HepG2 (cell line): ENCODE results near the gene ZFAND3. TPM values are rescaled to one million over a fixed set of nuclear protein-coding genes. Genes with fewer than 3 reads are reported as not detected.

Experiments used
- ATAC-seq: fragments of 200-7000 bp; cut with Tn5 transposase; 3 replicates; pipeline ENCODE4 v1.9.1; 2020; ENCODE audit warnings: mild to moderate bottlenecking, moderate library complexity
- BruUV-seq: library from RNA; stranded (reverse); fragments of 400-500 nt; replicated peaks from 2 replicates; lab custom pipeline; 2021; lab: Mats Ljungman, UMichigan
- CTCF ChIA-PET: fragments of 300-600 bp; formaldehyde crosslinking; extraction: SDS; loops from one replicate; lab custom pipeline; 2021; ENCODE audit warnings: low total read pairs, inconsistent platforms, low intra/inter-chr PET ratio; lab: Yijun Ruan, JAX
- POLR2A ChIA-PET: fragments of 350-600 bp; sonication (Branson Sonifier 250); formaldehyde crosslinking; loops from one replicate; lab custom pipeline; 2020; ENCODE audit warnings: antibody characterized with exemption, inconsistent platforms; lab: Yijun Ruan, JAX
- DNase-seq: peaks from one replicate; pipeline ENCODE4 v3.0.0-alpha.2; 2015; ENCODE audit warnings: low spot score
- FAIRE-seq: peaks from 3 replicates; lab custom pipeline; 2011; peaks lifted over from hg19 to GRCh38; lab: Jason Lieb, UNC
- H2AFZ ChIP-seq: one replicate; pipeline ENCODE4 v1.6.1; 2011; ENCODE audit warnings: low read length, inconsistent platforms
- H3K27ac ChIP-seq: fragments of 300-600 bp; 3 replicates; pipeline ENCODE4 v1.8.0; 2011; ENCODE audit warnings: mixed run types, mild to moderate bottlenecking, mixed read lengths, low read length, inconsistent platforms; ENCODE audit not compliant: insufficient read depth; ENCODE audit errors: extremely low read length
- H3K27me3 ChIP-seq, 2 experiments: fragments of 200-600 bp in 1 of 2; 2 replicates in 1 of 2; 3 replicates in 1 of 2; pipeline versions ENCODE4 v1.6.0 to v1.8.0; 2011; ENCODE audit warnings: low read length in 2 of 2, mild to moderate bottlenecking in 2 of 2, moderate library complexity in 2 of 2, inconsistent platforms in 1 of 2; ENCODE audit not compliant: insufficient read depth in 2 of 2, control insufficient read depth in 1 of 2
- H3K36me3 ChIP-seq, 2 experiments: fragments of 200-600 bp in 1 of 2; replicated peaks in 1 of 2; 2 replicates in 1 of 2; 3 replicates in 1 of 2; pipeline versions ENCODE4 v1.5.1 to v1.8.0; 2011; ENCODE audit warnings: low read length in 2 of 2, inconsistent platforms in 1 of 2; ENCODE audit not compliant: insufficient read depth in 2 of 2, control insufficient read depth in 1 of 2
- H3K4me1 ChIP-seq: 2 replicates; pipeline ENCODE4 v1.5.1; 2012; ENCODE audit warnings: low read length, inconsistent platforms; ENCODE audit not compliant: insufficient read depth
- H3K4me2 ChIP-seq: 2 replicates; pipeline ENCODE4 v1.6.0; 2011; ENCODE audit warnings: low read depth, low read length, inconsistent platforms
- H3K4me3 ChIP-seq, 3 experiments: fragments of 200-600 bp in 1 of 3; sonication (generic), shearing (Covaris generic) in 1 of 3; replicated peaks in 1 of 3; 2 replicates each; pipeline ENCODE4 v1.5.1; 2011 to 2016; ENCODE audit warnings: low read length in 3 of 3, inconsistent platforms in 2 of 3, low read depth in 2 of 3, mild to moderate bottlenecking in 2 of 3, control low read depth in 1 of 3, mixed read lengths in 1 of 3; ENCODE audit not compliant: insufficient read depth in 1 of 3
- H3K79me2 ChIP-seq: one replicate; pipeline ENCODE4 v1.6.1; 2011; ENCODE audit warnings: low read length, inconsistent platforms; ENCODE audit not compliant: insufficient read depth
- H3K9ac ChIP-seq: 2 replicates; pipeline ENCODE4 v1.6.0; 2011; ENCODE audit warnings: mild to moderate bottlenecking, low read depth, low read length, inconsistent platforms; ENCODE audit not compliant: insufficient read depth
- H3K9me3 ChIP-seq: 2 replicates; pipeline ENCODE4 v1.5.1; 2012; ENCODE audit warnings: mild to moderate bottlenecking, low read length
- H4K20me1 ChIP-seq: 2 replicates; pipeline ENCODE4 v1.6.0; 2011; ENCODE audit warnings: inconsistent platforms, mild to moderate bottlenecking, low read length, moderate library complexity; ENCODE audit not compliant: insufficient read depth
- AHR ChIP-seq: IDR thresholded peaks from 2 replicates; pipeline ENCODE4 v1.6.1; 2018; ENCODE audit warnings: missing genetic modification reagents, missing compliant biosample characterization
- CENPT ChIP-seq: sonication (generic); formaldehyde crosslinking; IDR thresholded peaks from 2 replicates; pipeline ENCODE4 v1.8.0; 2022; ENCODE audit warnings: low read depth, mild to moderate bottlenecking, moderate library complexity, missing genetic modification reagents
- EP300 ChIP-seq, 3 experiments: sonication (generic) in 1 of 3; formaldehyde crosslinking in 1 of 3; IDR thresholded peaks; 2 replicates each; pipeline versions ENCODE4 v1.5.1 to v1.6.1; 2011 to 2020; ENCODE audit warnings: low read depth in 2 of 3, low read length in 2 of 3, borderline replicate concordance in 1 of 3, improper control_type of control experiment in 1 of 3, mild to moderate bottlenecking in 1 of 3, missing genetic modification reagents in 1 of 3, moderate library complexity in 1 of 3
- GLI4 ChIP-seq: sonication (generic); formaldehyde crosslinking; IDR thresholded peaks from 2 replicates; pipeline ENCODE4 v1.5.1; 2020; ENCODE audit warnings: missing genetic modification reagents, mild to moderate bottlenecking, moderate library complexity, borderline replicate concordance
- HNRNPUL1 ChIP-seq: fragments of 200-400 bp; formaldehyde crosslinking; IDR thresholded peaks from 2 replicates; pipeline ENCODE4 v1.6.1; 2017; ENCODE audit warnings: low read depth, mild to moderate bottlenecking, low read length, moderate library complexity
- MEIS1 ChIP-seq: sonication (generic); formaldehyde crosslinking; IDR thresholded peaks from 2 replicates; pipeline ENCODE4 v1.9.0; 2021; ENCODE audit warnings: mild to moderate bottlenecking, missing genetic modification reagents, moderate library complexity, borderline replicate concordance
- ZMYM4 ChIP-seq: sonication (generic); formaldehyde crosslinking; IDR thresholded peaks from 2 replicates; pipeline ENCODE4 v1.8.1; 2023; ENCODE audit warnings: mild to moderate bottlenecking, missing genetic modification reagents
- ZNF460 ChIP-seq: sonication (generic); formaldehyde crosslinking; IDR thresholded peaks from 2 replicates; pipeline ENCODE4 v1.5.1; 2020; ENCODE audit warnings: missing genetic modification reagents, mild to moderate bottlenecking, borderline replicate concordance
- ZNF629 ChIP-seq: sonication (generic); formaldehyde crosslinking; conservative IDR thresholded peaks from 2 replicates; pipeline ENCODE4 v1.5.0; 2020; ENCODE audit warnings: missing genetic modification reagents
- ZNF660 ChIP-seq: sonication (generic); formaldehyde crosslinking; IDR thresholded peaks from 2 replicates; pipeline ENCODE4 v1.5.1; 2020; ENCODE audit warnings: mild to moderate bottlenecking, low read depth, missing genetic modification reagents, borderline replicate concordance
- ZNF674 ChIP-seq: sonication (generic); formaldehyde crosslinking; IDR thresholded peaks from 2 replicates; pipeline ENCODE4 v1.5.0; 2020; ENCODE audit warnings: low read depth, mild to moderate bottlenecking, missing genetic modification reagents
- WGBS: methylation state at CpG from one replicate; pipeline ENCODE4 v1.1.6; 2017; ENCODE audit warnings: low lambda C conversion rate; 5-methylcytosine and 5-hydroxymethylcytosine counted together
- in situ Hi-C: cut with HindIII; loops from 2 replicates; pipeline ENCODE4 v1.10.0; 2017; ENCODE audit warnings: low pct_unique_long_range_greater_than_20kb; ENCODE audit not compliant: extremely low pct_ligation_motif_present
- intact Hi-C: fragments of 100-400 bp; cut with micrococcal nuclease; formaldehyde crosslinking; loops from one replicate; pipeline ENCODE4 v1.10.0; 2022; ENCODE audit not compliant: unreplicated experiment
- polyA plus RNA-seq, 8 experiments: library from polyadenylated mRNA; depleted of rRNA in 3 of 8; stranded (reverse) in 7 of 8; unstranded in 1 of 8; fragments of >200 nt; fragmentation: Illumina TruSeq in 4 of 8; extraction: Trizol in 4 of 8; gene quantifications; 2 replicates each; pipeline versions ENCODE4 v1.2.1 to v1.2.3, GENCODE V29; 2011 to 2016; ENCODE audit warnings: low read depth in 4 of 8, missing spikeins in 1 of 8, mixed read lengths in 1 of 8; ENCODE audit not compliant: insufficient read depth in 1 of 8
- total RNA-seq, 5 experiments: library from RNA; depleted of rRNA; stranded (reverse); fragments of >200 nt; fragmentation: Illumina TruSeq; extraction: Trizol; gene quantifications; 2 replicates each; pipeline ENCODE4 v1.2.3, GENCODE V29; 2016; ENCODE audit warnings: low read depth in 1 of 5
- TF ChIP-seq, protein P1 (sequence below): sonication (generic); formaldehyde crosslinking; IDR thresholded peaks from 2 replicates; pipeline ENCODE4 v1.8.1; 2023; ENCODE audit warnings: mild to moderate bottlenecking, missing genetic modification reagents, borderline replicate concordance
- TF ChIP-seq, protein P2 (sequence below): sonication (generic); formaldehyde crosslinking; IDR thresholded peaks from 2 replicates; pipeline ENCODE4 v1.8.0; 2022; ENCODE audit warnings: missing genetic modification reagents, mild to moderate bottlenecking, inconsistent platforms, borderline replicate concordance

Gene ZFAND3
- total and polyA plus RNA-seq, 2 of the 13 experiments (the other 11 are each of a cell fraction or from before 2014, with no cell fraction given): 16.4 to 17.1 TPM

DNA sequence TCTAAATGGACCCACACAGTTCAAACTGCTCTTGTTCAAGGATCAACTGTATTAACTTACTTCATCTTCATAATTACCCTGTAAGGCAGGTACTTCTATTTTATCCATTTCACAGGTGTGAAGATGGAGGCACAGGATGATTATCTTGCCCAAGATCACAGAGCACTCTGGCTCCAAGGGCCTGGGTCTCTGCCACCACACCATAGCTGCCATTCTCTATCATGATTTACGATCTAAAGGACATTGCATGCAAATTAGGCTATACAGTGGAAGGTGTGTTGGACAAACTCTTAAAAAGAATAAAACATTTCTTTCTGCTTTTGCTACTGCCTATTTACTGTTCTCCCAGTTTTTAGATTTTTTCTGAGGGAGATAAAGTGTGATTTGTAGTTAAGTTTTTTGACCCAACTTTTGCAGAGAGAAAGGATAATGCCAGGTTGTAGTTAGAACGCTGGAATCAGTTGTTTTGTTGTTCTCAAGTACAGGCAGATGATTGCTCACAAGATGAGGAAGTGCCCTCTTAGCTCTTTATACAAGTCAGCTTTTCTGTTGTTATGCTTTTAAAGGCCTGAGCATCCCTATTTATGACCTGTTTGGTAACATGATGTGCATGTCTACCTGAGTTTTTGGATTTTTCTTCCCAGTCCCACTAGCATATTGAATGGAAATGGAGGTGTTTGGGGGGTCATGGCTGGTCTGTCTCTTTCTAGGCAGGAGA is 247.9 kb downstream of the ZFAND3 start:
- intact Hi-C loops: no loop called here
- ATAC-seq: no peak
- Histone ChIP-seq H3K79me2 (no peaks in the 10 kb centered on the region), H3K36me3 (peaks cover 6 to 23% of the 10 kb centered on the region in 2 experiments), H3K4me3 (no peak overlapping the region), H3K27ac (no peak overlapping the region), H4K20me1 (no peaks in the 10 kb centered on the region), H3K9ac (no peak overlapping the region), H3K4me2 (no peak overlapping the region), H3K4me1 (peaks cover 12% of the 10 kb centered on the region), H3K27me3 (no peaks in the 10 kb centered on the region), H2AFZ (no peak overlapping the region), H3K9me3 (no peaks in the 10 kb centered on the region)
- 95% methylated on average over 2 of the region's 2 CpGs for WGBS
- CTCF ChIA-PET: no interaction called here
- peak; percentile 39; the same call in 1 of the 2 replicates for TF ChIP-seq ZNF629 (CRISPR knock-in tag)
- no peak for TF ChIP-seq ZNF460 (CRISPR knock-in tag)
- no peak for TF ChIP-seq ZNF674 (CRISPR knock-in tag)
- no peak for FAIRE-seq
- BruUV-seq: no TSS peak
- in situ Hi-C loops: no loop called here
- POLR2A ChIA-PET: no interaction called here
- no peak for DNase-seq

DNA sequence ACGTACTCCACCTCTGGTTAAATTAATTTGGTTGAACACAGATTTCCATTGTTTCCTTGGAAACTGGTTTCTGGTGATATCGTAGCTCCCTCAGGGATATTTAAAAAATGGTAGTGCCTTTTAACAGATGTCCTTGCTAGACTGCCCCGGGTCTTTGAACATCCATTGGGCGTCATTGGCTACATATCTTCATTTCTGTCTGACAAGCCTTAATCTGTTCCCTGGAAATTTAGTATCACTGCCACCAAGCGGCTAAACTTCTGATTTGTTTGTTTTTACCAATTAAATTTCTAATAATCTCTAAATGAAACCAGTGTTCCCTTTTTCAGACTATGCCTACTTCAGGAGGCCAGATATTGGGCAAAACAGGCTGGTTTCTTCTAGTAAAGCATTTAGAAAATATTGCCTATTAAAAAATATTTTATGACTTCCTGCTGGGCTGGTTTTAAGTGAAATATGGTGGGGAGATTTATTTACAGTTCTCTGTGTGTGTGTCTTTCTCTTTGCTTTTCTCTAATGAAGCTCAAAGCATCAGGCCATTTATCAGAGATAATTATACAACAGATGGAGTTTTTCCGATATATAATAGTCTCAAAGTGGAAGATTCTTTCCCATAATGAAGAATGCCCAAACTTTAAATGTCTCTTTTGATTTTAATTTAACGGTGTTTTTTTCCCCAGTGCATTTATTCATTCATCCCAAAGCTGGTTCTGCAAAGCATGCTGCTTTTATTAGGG is 249.5 kb downstream of the ZFAND3 start:
- no peak overlapping the region for H3K4me3 ChIP-seq
- no peaks in the 10 kb centered on the region for H3K27me3 ChIP-seq
- no peaks in the 10 kb centered on the region for H3K79me2 ChIP-seq
- no peak overlapping the region for H3K4me2 ChIP-seq
- H3K36me3 ChIP-seq: peaks cover 0 to 11% of the 10 kb centered on the region in 2 experiments; a peak in 3 of 5 replicates
- no peak overlapping the region for H3K9ac ChIP-seq
- H4K20me1 ChIP-seq: no peaks in the 10 kb centered on the region
- no peak overlapping the region for H2AFZ ChIP-seq
- intact Hi-C loops: no loop called here
- peaks cover 12% of the 10 kb centered on the region for H3K4me1 ChIP-seq
- POLR2A ChIA-PET: no interaction called here
- H3K9me3 ChIP-seq: no peaks in the 10 kb centered on the region
- H3K27ac ChIP-seq: no peak overlapping the region
- 97% methylated on average over 7 of the region's 7 CpGs for WGBS
- in situ Hi-C loops: no loop called here
- BruUV-seq: no TSS peak
- FAIRE-seq (no peak), ATAC-seq (no peak), DNase-seq (no peak)
- CTCF ChIA-PET: no interaction called here
- TF ChIP-seq, protein P1, sequence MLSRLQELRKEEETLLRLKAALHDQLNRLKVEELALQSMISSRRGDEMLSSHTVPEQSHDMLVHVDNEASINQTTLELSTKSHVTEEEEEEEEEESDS (CRISPR knock-in tag): no peak
- TF ChIP-seq CENPT (CRISPR knock-in tag) (no peak), ZMYM4 (CRISPR knock-in tag) (no peak), HNRNPUL1 (no peak), AHR (no peak), MEIS1 (CRISPR knock-in tag) (no peak), ZNF660 (CRISPR knock-in tag) (no peak), EP300 (IDR thresholded peaks at IDR 0.05; ENCODE audit: low read depth in 2 of 2, low read length in 2 of 2) (no peak), EP300 (CRISPR knock-in tag; IDR thresholded peaks at IDR 0.05; ENCODE audit: borderline replicate concordance) (no peak), GLI4 (CRISPR knock-in tag) (no peak)
- TF ChIP-seq, protein P2, sequence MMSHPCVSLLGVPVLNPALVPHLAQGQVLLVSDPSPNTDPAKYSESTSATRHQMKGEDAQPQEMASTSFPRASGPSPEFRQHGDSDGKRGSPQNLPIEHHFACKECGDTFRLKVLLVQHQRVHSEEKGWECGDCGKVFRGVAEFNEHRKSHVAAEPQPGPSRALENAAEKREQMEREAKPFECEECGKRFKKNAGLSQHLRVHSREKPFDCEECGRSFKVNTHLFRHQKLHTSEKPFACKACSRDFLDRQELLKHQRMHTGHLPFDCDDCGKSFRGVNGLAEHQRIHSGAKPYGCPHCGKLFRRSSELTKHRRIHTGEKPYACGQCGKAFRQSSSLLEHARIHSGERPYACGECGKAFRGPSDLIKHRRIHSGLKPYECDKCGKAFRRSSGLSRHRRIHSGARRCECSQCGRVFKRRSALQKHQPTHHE (CRISPR knock-in tag): no peak
